Embryonic facial prominence (tissue), 1 donor: ENCODE data around the gene NUBPL.
A peak's percentile ranks its signal among the peaks of the same experiment; 100 is the strongest.
"Not testable (repeated sequence)": the region's sequence is repeated elsewhere in the genome, so short reads cannot be mapped to it uniquely, and the experiment has no call there.

Experiments used
- DNase-seq: peaks from one replicate; pipeline ENCODE4 v3.0.0-alpha.2; 2016; ENCODE audit errors: extremely low spot score

NUBPL gene

DNA sequence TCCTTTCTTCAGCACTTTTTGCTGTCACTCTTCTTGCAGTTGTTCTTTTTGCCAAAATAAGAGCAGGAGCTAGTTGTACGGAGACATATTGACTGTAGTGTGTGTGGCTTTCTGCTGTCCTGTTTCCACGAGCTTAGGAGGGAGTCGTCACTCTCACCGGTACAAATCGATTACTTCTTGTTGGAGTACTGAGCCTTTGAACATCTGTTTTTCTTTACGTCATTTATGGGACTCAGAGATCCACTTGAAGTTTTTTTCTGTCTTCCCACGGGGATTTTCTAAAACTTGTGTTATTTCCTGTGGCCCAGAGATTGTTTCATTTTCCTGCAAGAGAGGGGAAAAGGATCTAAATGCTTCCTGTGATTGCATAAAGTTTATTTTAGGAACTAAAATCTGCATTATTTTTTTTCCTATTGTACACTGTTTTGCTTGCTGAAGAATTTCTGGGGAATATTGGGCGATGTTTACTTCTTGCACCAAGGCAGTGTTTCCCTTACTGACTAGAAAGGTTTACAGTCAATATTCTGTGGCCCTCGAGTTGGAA lies 316.1 kb downstream of the NUBPL start:
- peak; percentile 48 for DNase-seq

DNA sequence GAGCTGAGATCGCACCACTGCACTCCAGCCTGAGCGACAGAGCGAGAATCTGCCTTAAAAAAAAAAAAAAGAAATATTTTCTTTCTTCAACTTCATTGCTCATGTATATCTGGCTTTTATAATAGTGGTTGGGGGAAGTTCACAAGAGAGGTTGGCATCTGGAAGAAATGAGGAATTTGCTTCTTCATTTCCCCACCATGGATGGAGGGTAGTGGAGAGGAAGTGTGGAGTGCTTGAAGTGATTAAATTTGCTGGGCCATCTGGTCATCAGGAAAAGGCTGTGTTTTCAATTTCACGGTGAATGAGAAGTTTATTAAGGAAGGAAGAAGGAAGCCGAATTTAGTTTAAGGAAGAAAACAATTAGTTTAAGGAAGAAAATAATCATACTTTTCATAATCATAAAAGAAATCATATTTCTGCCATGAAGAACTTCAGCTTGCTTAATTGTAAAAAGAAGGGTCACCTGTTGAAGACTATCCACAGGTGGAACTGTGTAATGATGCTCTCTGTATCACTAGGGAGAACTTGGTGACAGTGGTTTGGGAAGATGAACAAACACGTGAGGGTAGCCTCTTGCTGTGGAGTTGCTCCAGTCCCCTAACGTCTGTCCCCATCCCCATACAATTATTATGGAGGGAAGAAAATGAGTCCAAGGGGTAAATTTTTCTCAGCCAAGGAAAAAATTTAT lies 318.6 kb downstream of the NUBPL start:
- DNase-seq: no peak

DNA sequence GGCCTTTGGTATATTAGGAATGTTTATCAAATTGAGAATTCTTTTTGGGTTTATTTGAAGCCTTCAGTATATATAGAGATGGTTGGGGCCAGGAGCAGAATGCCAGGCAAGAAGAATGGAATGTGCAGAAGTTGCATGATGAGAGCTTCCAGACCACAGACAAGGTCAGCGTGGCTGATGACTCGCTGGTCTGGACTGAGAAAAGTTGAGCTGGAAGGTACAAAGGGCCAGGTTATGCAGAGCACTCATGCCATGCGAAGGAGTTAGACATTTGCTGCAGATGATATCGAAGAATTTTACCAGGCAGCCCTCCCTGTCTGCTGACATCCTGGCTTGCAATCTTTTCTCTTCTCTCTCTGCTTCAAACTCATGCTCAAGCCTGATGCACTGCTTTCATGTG lies 319.7 kb downstream of the NUBPL start:
- no peak for DNase-seq

- no peak for DNase-seq
These were observed 320.5 kb downstream of the NUBPL start for GRCh38 chr14:31881531-31882310.

DNA sequence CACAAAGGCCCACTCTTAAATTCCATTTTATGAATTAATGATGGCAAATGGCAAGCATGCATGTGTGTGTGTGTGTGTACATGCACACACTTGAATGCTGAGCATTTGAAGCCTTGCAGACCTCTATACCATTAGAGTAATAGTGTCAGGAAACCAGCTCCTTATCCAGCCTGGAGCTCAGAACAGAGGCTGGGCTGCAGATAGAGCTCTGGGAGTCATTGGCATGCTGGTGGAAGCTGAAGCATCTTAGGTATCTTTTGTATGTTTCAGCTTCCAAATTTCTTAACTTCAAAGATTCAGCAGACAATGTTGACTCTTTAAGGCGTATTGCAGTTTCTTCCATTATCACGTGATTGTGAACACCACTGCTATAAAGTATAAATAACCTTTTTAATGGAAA lies 323.0 kb downstream of the NUBPL start:
- DNase-seq: no peak

GRCh38 chr14:31884776-31885379 lies 323.7 kb downstream of the NUBPL start:
- DNase-seq: no peak

GRCh38 chr14:31886156-31886835 lies 325.1 kb downstream of the NUBPL start:
- DNase-seq: no peak

GRCh38 chr14:31887929-31888580 lies 326.9 kb downstream of the NUBPL start:
- no peak for DNase-seq

GRCh38 chr14:31889297-31889696 lies 328.1 kb downstream of the NUBPL start:
- DNase-seq: no peak

DNA sequence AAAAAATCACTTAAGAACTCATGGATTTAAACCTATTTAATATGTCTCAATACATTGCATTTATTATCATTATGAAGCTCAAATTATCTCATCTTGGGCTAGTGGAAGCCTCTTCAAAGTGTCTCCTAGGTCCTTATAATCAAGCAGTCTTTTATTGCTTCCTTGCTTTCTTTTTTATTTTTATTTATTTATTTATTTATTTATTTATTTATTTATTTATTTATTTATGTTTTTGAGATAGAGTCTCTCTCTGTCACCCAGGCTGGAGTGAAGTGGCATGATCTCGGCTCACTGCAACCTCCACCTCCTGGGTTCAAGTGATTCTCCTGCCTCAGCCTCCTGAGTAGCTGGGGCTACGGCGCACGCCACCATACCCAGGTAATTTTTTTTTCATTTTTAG lies 329.0 kb downstream of the NUBPL start:
- DNase-seq: not testable (repeated sequence)

DNA sequence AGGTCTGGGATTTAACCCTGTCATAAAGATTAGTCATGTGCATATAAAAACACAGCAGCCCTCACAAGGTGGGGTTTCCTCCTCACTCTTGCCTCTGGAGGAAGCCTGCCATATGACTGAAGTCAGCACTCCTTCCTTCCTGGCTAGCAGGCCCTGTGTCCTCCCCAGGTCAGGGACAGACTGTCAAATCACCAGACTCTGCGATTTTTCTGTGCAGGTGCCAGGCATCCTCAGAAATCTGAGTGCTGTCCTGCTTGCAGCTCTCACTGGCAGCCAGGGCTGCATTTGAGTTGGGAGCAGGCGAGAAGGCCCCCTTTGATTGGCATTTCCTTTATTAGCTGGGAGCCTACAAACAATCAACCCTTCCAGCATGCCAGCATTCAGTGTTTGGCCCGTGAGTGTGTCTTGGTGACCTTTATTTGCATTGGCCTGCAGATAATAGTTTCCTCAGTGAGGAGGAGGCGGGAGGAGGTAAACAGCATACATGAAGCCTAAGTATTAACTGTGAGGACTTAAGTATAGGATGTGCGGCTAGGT lies 332.1 kb downstream of the NUBPL start:
- DNase-seq: no peak

- no peak for DNase-seq
These were observed 333.1 kb downstream of the NUBPL start for GRCh38 chr14:31894351-31894750.

DNA sequence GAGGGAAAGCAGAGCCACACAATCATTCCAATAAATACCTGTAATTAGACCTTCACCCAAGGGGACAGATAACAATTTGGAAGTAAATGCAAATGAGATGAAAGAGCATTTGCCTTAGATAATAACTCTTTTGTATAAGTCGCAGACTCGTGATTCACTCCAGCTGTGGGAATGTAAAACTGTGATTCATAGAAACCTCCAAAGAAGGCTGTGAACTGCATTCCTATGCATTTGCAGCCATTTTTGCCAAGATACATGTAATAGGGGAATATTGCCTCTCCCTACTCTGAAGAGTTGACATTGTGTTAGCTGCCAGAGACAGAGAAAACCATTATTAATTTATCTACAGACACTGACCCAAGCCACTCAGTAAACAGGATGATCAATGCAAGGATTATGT lies 334.0 kb downstream of the NUBPL start:
- DNase-seq: no peak

DNA sequence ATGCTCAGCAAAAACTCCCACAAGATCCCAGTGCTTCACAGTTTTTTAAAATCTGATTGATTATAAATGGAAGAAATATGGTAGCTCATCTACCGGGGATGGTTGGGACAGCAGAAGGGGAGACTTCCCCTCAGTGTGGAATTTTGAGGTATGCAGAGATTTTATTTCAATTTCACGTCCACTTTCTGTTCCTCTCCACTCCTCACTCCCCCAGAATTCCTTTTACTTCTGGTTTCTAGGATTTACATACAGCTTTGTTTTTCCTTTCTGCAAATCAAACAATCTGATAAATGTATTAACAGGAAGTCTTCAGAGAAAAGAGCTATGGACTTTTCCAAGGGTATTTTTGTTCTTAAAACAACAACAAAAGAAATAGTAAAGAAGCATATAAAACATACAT lies 334.4 kb downstream of the NUBPL start:
- DNase-seq: no peak

- DNase-seq: no peak
These were observed 336.5 kb downstream of the NUBPL start for GRCh38 chr14:31897581-31898186.

DNA sequence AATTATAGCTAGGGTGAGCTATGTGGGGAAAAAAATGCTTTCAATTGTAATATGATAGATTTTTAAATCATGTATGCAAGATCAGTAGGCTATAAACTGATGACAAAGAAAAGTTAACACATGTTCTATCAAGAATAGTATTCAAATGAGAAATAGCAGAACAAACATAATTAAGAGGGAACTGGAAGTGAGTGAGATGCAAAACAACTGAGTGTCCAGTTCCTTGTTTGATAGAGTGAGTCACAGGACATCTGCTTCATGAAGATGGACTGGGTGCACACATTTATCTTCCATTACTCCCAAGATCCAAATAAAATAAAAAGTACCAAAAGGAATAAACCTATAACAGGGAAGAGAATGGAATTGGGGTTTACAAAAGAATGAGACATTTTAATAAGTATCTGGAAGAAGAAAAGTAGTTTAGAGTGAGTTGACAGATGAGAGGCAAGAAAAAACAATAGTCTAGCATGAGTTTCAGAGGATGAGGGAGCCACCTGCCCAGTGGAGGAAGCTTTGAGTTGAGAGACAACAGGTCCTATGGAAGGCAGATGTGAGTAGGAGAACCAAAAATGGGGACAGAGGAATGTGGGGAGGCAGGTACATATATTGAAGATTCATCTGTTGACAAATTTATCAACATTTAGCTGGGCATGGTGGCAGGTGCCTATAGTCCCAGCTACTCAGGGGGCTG lies 337.8 kb downstream of the NUBPL start:
- DNase-seq: no peak

GRCh38 chr14:31902002-31902401 lies 340.8 kb downstream of the NUBPL start:
- DNase-seq: no peak

- DNase-seq: no peak
These were observed 341.9 kb downstream of the NUBPL start for GRCh38 chr14:31902945-31903646.

DNA sequence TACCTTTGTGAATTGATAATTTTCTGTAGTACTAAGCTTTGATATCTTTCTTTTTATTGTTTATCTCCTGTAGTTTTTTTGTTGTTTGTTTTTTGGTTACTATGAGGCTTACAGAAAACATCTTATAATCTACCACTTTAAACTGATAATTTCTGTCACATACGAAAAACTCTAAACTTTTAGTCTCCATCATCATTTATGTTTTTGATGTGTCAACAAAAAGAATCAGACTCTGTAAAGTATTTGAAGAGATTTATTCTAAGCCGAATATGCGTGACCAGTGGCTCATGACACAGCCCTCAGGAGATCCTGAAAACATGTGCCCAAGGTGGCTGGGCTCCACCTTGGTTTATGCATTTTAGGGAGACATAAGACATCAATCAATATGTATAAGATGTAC lies 348.8 kb downstream of the NUBPL start:
- DNase-seq: no peak
